Measurements from ENCODE around the gene CELA2B. TPM values are rescaled to one million over a fixed set of nuclear protein-coding genes. Genes with fewer than 3 reads are reported as not detected.

The CELA2B gene
- total and polyA plus RNA-seq, 2 donors (not counting 1 experiment from before 2014, with no cell fraction given) = not detected

GRCh38 chr1:15476927-15477326 lies 1.0 kb downstream of the CELA2B start:
- H3K9ac ChIP-seq (ENCODE audit: low read length) = no peak overlapping the region
- CTCF ChIA-PET = no interaction called here
- no peaks in the 10 kb centered on the region for H3K36me3 ChIP-seq (replicated peaks in 1 of 2; ENCODE audit: control extremely low read depth in 1 of 2, control insufficient read depth in 1 of 2, extremely low read depth in 1 of 2, insufficient read depth in 2 of 2, low read length in 1 of 2)
- POLR2A ChIA-PET = no interaction called here
- Mint-ChIP-seq H3K4me3 (no peak overlapping the region), H3K4me1 (no peaks in the 10 kb centered on the region), H3K27ac (no peak overlapping the region), H3K27me3 (no peaks in the 10 kb centered on the region), H3K9me3 (ENCODE audit: insufficient read depth) (no peaks in the 10 kb centered on the region)
- peaks cover 0 to 2% (median 0%) of the 10 kb centered on the region in 3 donors for H3K9me3 ChIP-seq (ENCODE audit: control extremely low read depth in 1 of 3, control insufficient read depth in 2 of 3, insufficient read depth in 1 of 3, low read length in 2 of 3)
- intact Hi-C loops (cut with micrococcal nuclease) = no loop called here
- TF ChIP-seq EZH2 (IDR thresholded peaks at IDR 0.05; ENCODE audit: borderline replicate concordance, insufficient read depth, low read depth, low read length, poor library complexity, severe bottlenecking) (no peak), CTCF (IDR thresholded peaks at IDR 0.05) (no peak)
- DNase-seq (no peak), ATAC-seq (ENCODE audit: low read depth) (no peak)
- no peaks in the 10 kb centered on the region for H3K27me3 ChIP-seq (replicated peaks in 1 of 4; ENCODE audit: control extremely low read depth in 1 of 4, control insufficient read depth in 3 of 4, insufficient read depth in 4 of 4, low read length in 3 of 4)
- WGBS (ENCODE audit: insufficient coverage) = no CpG with 5 or more reads among the region's 3 CpGs
- H3K79me2 ChIP-seq (ENCODE audit: control insufficient read depth, insufficient read depth, low read length) = no peaks in the 10 kb centered on the region
- no peaks in the 10 kb centered on the region for H3K4me1 ChIP-seq (ENCODE audit: control insufficient read depth in 2 of 2, insufficient read depth in 2 of 2, low read length in 2 of 2)
- no peak overlapping the region for H3K27ac ChIP-seq (ENCODE audit: low read length in 2 of 2)
- H3K4me3 ChIP-seq (ENCODE audit: control extremely low read depth in 1 of 5, extremely low read depth in 1 of 5, insufficient read depth in 1 of 5, low read depth in 2 of 5, low read length in 4 of 5) = no peak overlapping the region
- H4K20me1 ChIP-seq (ENCODE audit: control insufficient read depth, insufficient read depth, low read length, poor library complexity, severe bottlenecking) = no peaks in the 10 kb centered on the region
- H2AFZ ChIP-seq (ENCODE audit: insufficient read depth, low read depth, low read length, poor library complexity, severe bottlenecking) = no peak overlapping the region
- H3K4me2 ChIP-seq (replicated peaks; ENCODE audit: low read depth, low read length, poor library complexity, severe bottlenecking) = no peak overlapping the region

- no peaks in the 10 kb centered on the region for H3K79me2 ChIP-seq (ENCODE audit: control insufficient read depth, insufficient read depth, low read length)
- intact Hi-C loops (cut with micrococcal nuclease) = no loop called here
- no peak overlapping the region for H3K4me2 ChIP-seq (replicated peaks; ENCODE audit: low read depth, low read length, poor library complexity, severe bottlenecking)
- no peak for DNase-seq
- ATAC-seq (ENCODE audit: low read depth) = no peak
- no peak overlapping the region for H3K4me3 ChIP-seq (ENCODE audit: control extremely low read depth in 1 of 5, extremely low read depth in 1 of 5, insufficient read depth in 1 of 5, low read depth in 2 of 5, low read length in 4 of 5)
- no peaks in the 10 kb centered on the region for H3K27me3 Mint-ChIP-seq
- ChIA-PET CTCF (no interaction called here), POLR2A (no interaction called here)
- H3K36me3 ChIP-seq (replicated peaks in 1 of 2; ENCODE audit: control extremely low read depth in 1 of 2, control insufficient read depth in 1 of 2, extremely low read depth in 1 of 2, insufficient read depth in 2 of 2, low read length in 1 of 2) = no peaks in the 10 kb centered on the region
- no peak overlapping the region for H3K27ac Mint-ChIP-seq
- no peak overlapping the region for H3K27ac ChIP-seq (ENCODE audit: low read length in 2 of 2)
- H3K9me3 Mint-ChIP-seq (ENCODE audit: insufficient read depth) = no peaks in the 10 kb centered on the region
- no peak overlapping the region for H3K9ac ChIP-seq (ENCODE audit: low read length)
- no peaks in the 10 kb centered on the region for H3K4me1 ChIP-seq (ENCODE audit: control insufficient read depth in 2 of 2, insufficient read depth in 2 of 2, low read length in 2 of 2)
- no peaks in the 10 kb centered on the region for H3K9me3 ChIP-seq (ENCODE audit: control extremely low read depth in 1 of 3, control insufficient read depth in 2 of 3, insufficient read depth in 1 of 3, low read length in 2 of 3)
- no peak overlapping the region for H3K4me3 Mint-ChIP-seq
- H2AFZ ChIP-seq (ENCODE audit: insufficient read depth, low read depth, low read length, poor library complexity, severe bottlenecking) = no peak overlapping the region
- no peaks in the 10 kb centered on the region for H4K20me1 ChIP-seq (ENCODE audit: control insufficient read depth, insufficient read depth, low read length, poor library complexity, severe bottlenecking)
- H3K27me3 ChIP-seq (replicated peaks in 1 of 4; ENCODE audit: control extremely low read depth in 1 of 4, control insufficient read depth in 3 of 4, insufficient read depth in 4 of 4, low read length in 3 of 4) = no peaks in the 10 kb centered on the region
- no peaks in the 10 kb centered on the region for H3K4me1 Mint-ChIP-seq
- WGBS (ENCODE audit: insufficient coverage) = 98% methylated on average over 4 of the region's 5 CpGs
- TF ChIP-seq EZH2 (IDR thresholded peaks at IDR 0.05; ENCODE audit: borderline replicate concordance, insufficient read depth, low read depth, low read length, poor library complexity, severe bottlenecking) (no peak), CTCF (IDR thresholded peaks at IDR 0.05) (no peak)
Measured at GRCh38 chr1:15477646-15478212, 1.8 kb downstream of the CELA2B start.
